Measurements from ENCODE around the gene KRT85. TPM values are rescaled to one million over a fixed set of nuclear protein-coding genes. Genes with fewer than 3 reads are reported as not detected.

KRT85 gene
- total and polyA plus RNA-seq, 10 of the 15 experiments (the other 5 are each of a cell fraction or from before 2014, with no cell fraction given), result 0.05 to 0.18 (median 0.11) TPM; not detected in 6

GRCh38 chr12:52415870-52416750 lies 48.8 kb upstream of the KRT85 start:
- in situ Hi-C loops (cut with MboI), result no loop called here

More at GRCh38 chr12:52415870-52416750, 48.8 kb upstream of the KRT85 start:
- intact Hi-C loops (cut with micrococcal nuclease; ENCODE audit: unreplicated experiment), result no loop called here
- no peaks in the 10 kb centered on the region for H3K4me1 ChIP-seq (ENCODE audit: control insufficient read depth, insufficient read depth, low read length)
- peaks cover 0 to 2% of the 10 kb centered on the region in 2 experiments; a peak in 1 of 4 replicates for H3K27me3 ChIP-seq (replicated peaks in 1 of 2; ENCODE audit: control insufficient read depth in 2 of 2, insufficient read depth in 2 of 2, low read length in 1 of 2)
- ATAC-seq (no peak), FAIRE-seq (no peak), DNase-seq (ENCODE audit: low read depth, low spot score) (no peak)
- SMC1A ChIA-PET (ENCODE audit: uncharacterized antibody, unreplicated experiment), result no interaction called here
- no peaks in the 10 kb centered on the region for H3K79me2 ChIP-seq (ENCODE audit: control insufficient read depth, insufficient read depth, low read length)
- no peak overlapping the region for H3K27ac ChIP-seq (ENCODE audit: control insufficient read depth, insufficient read depth)
- no peak overlapping the region for H3K4me2 ChIP-seq (ENCODE audit: control insufficient read depth, insufficient read depth)
- POLR2A ChIA-PET, result no interaction called here
- TF ChIP-seq, protein P1, sequence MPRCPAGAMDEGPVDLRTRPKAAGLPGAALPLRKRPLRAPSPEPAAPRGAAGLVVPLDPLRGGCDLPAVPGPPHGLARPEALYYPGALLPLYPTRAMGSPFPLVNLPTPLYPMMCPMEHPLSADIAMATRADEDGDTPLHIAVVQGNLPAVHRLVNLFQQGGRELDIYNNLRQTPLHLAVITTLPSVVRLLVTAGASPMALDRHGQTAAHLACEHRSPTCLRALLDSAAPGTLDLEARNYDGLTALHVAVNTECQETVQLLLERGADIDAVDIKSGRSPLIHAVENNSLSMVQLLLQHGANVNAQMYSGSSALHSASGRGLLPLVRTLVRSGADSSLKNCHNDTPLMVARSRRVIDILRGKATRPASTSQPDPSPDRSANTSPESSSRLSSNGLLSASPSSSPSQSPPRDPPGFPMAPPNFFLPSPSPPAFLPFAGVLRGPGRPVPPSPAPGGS (IDR thresholded peaks at IDR 0.05; ENCODE audit: borderline replicate concordance, insufficient read depth, low read depth, low read length, poor library complexity, severe bottlenecking), result peak; percentile 65
- no peak for TF ChIP-seq ZNF592 (IDR thresholded peaks at IDR 0.05)
- no peak overlapping the region for H3K9ac ChIP-seq (ENCODE audit: control insufficient read depth, insufficient read depth, low read length)
- RAD21 ChIA-PET (ENCODE audit: unreplicated experiment), result no interaction called here
- 55% methylated on average over 10 of the region's 10 CpGs for WGBS (ENCODE audit: insufficient coverage, insufficient replicate concordance, low lambda C conversion rate, missing lambda C conversion rate)
- H3K4me3 ChIP-seq, result no peak overlapping the region
- no TSS peak for BruUV-seq (replicated peaks)
- no peaks in the 10 kb centered on the region for H3K9me3 ChIP-seq (replicated peaks; ENCODE audit: control insufficient read depth, insufficient read depth, low read length)
- H4K20me1 ChIP-seq (ENCODE audit: control insufficient read depth, insufficient read depth), result no peaks in the 10 kb centered on the region
- H2AFZ ChIP-seq (ENCODE audit: control insufficient read depth, low read depth, low read length), result no peak overlapping the region
- no peaks in the 10 kb centered on the region for H3K36me3 ChIP-seq (ENCODE audit: control insufficient read depth in 2 of 2, insufficient read depth in 2 of 2, low read length in 1 of 2)
- CTCF ChIA-PET, result no interaction called here
